IgD-negative memory B cell (primary cell): Measurements from ENCODE around the gene CCL28. TPM values are rescaled to one million over a fixed set of nuclear protein-coding genes. Genes with fewer than 3 reads are reported as not detected.
"Not testable (repeated sequence)": the region's sequence is repeated elsewhere in the genome, so short reads cannot be mapped to it uniquely, and the experiment has no call there.

ENCODE experiments used
- H3K27ac Mint-ChIP-seq, 3 donors: one replicate each; pipeline ENCODE4 v1.8.0; 2020 to 2022; ENCODE audit warnings: mild to moderate bottlenecking in 3 of 3, mixed read lengths in 3 of 3, moderate library complexity in 1 of 3
- H3K27me3 Mint-ChIP-seq: one replicate; pipeline ENCODE4 v1.8.0; 2021; ENCODE audit warnings: mixed read lengths
- H3K36me3 Mint-ChIP-seq: one replicate; pipeline ENCODE4 v1.8.0; 2020; ENCODE audit warnings: mild to moderate bottlenecking, mixed read lengths
- H3K4me1 Mint-ChIP-seq, 3 donors: one replicate each; pipeline ENCODE4 v1.8.0; 2020 to 2022; ENCODE audit warnings: mixed read lengths in 3 of 3, mild to moderate bottlenecking in 1 of 3
- H3K4me3 Mint-ChIP-seq, 4 donors: one replicate each; pipeline ENCODE4 v1.8.0; 2020 to 2022; ENCODE audit warnings: mild to moderate bottlenecking in 4 of 4, mixed read lengths in 4 of 4, moderate library complexity in 3 of 4
- H3K9me3 Mint-ChIP-seq, 3 donors: one replicate each; pipeline ENCODE4 v1.8.0; 2020 to 2021; ENCODE audit warnings: mixed read lengths in 3 of 3, mild to moderate bottlenecking in 1 of 3
- polyA plus RNA-seq: library from polyadenylated mRNA; unstranded; fragments of 300-500 nt; fragmentation: Illumina TruSeq; gene quantifications from one replicate; pipeline ENCODE4 v1.2.3, GENCODE V29; 2021

CCL28 gene
- polyA plus RNA-seq, result 13.1 TPM

- H3K36me3 Mint-ChIP-seq, result no peaks in the 10 kb centered on the region
- no peaks in the 10 kb centered on the region for H3K4me1 Mint-ChIP-seq
- no peak within 1 kb of the TSS for H3K4me3 Mint-ChIP-seq
- H3K27ac Mint-ChIP-seq, result no peak within 1 kb of the TSS
- H3K9me3 Mint-ChIP-seq, result peaks cover 0 to 3% (median 0%) of the 10 kb centered on the region in 3 donors
- H3K27me3 Mint-ChIP-seq, result no peaks in the 10 kb centered on the region
Measured at GRCh38 chr5:43412156-43412555, at the start of gene CCL28. TSS of gene CCL28 (minus strand) at chr5:43412391. CDS start at chr5:43412316, 75 bp downstream.

DNA sequence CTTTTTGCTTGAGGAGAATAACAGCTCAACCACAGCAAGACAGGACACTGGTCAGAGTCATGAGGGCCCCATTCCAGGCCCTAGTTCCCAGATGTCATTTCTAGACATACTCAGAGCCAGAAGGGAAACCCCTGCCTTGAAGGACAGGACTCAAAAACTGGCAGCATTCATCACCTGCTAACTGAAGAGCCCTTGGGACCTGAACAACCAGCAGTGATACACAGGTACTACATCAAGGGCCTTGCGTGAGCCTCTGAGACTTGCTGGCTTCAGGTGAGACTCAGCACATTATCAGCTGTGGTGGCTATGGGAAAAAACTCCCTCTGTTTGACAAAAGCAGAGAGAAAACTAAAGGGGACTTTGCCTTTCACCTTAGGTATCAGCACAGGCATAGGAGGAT, 48.9 kb upstream of the CCL28 start:
- no peak overlapping the region for H3K27ac Mint-ChIP-seq
- no peak overlapping the region for H3K4me3 Mint-ChIP-seq
- no peaks in the 10 kb centered on the region for H3K27me3 Mint-ChIP-seq
- peaks cover 0 to 3% (median 3%) of the 10 kb centered on the region in 3 donors for H3K4me1 Mint-ChIP-seq
- peaks cover 26% of the 10 kb centered on the region for H3K36me3 Mint-ChIP-seq
- peaks cover 0 to 6% (median 1%) of the 10 kb centered on the region in 3 donors for H3K9me3 Mint-ChIP-seq

- Mint-ChIP-seq H3K27ac (no peak overlapping the region), H3K4me1 (peaks cover 0 to 2% (median 0%) of the 10 kb centered on the region in 3 donors), H3K9me3 (peaks cover 0 to 4% (median 2%) of the 10 kb centered on the region in 3 donors), H3K27me3 (no peaks in the 10 kb centered on the region), H3K36me3 (peaks cover 34% of the 10 kb centered on the region), H3K4me3 (no peak overlapping the region)
Measured at GRCh38 chr5:43456556-43456955, 44.4 kb upstream of the CCL28 start.

DNA sequence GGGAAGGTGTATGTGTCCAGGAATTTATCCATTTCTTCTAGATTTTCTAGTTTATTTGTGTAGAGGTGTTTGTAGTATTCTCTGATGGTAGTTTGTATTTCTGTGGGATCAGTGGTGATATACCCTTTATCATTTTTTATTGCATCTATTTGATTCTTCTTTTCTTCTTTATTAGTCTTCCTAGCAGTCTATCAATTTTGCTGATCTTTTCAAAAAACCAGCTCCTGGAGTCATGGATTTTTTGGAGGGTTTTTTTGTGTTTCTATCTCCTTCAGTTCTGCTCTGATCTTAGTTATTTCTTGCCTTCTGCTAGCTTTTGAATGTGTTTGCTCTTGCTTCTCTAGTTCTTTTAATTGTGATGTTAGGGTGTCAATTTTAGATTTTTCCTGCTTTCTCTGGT, 29.4 kb upstream of the CCL28 start:
- not testable (repeated sequence) for H3K27ac Mint-ChIP-seq, H3K4me3 Mint-ChIP-seq, H3K4me1 Mint-ChIP-seq, H3K27me3 Mint-ChIP-seq
- Mint-ChIP-seq H3K36me3 (peaks cover 13% of the 10 kb centered on the region), H3K9me3 (peaks cover 4 to 20% (median 14%) of the 10 kb centered on the region in 3 donors)

- Mint-ChIP-seq H3K27me3 (no peaks in the 10 kb centered on the region), H3K9me3 (peaks cover 3 to 14% (median 12%) of the 10 kb centered on the region in 3 donors), H3K36me3 (no peaks in the 10 kb centered on the region), H3K4me1 (peaks cover 0 to 4% (median 1%) of the 10 kb centered on the region in 3 donors), H3K4me3 (no peak overlapping the region), H3K27ac (no peak overlapping the region)
Measured at GRCh38 chr5:43437062-43437660, 25.0 kb upstream of the CCL28 start.

DNA sequence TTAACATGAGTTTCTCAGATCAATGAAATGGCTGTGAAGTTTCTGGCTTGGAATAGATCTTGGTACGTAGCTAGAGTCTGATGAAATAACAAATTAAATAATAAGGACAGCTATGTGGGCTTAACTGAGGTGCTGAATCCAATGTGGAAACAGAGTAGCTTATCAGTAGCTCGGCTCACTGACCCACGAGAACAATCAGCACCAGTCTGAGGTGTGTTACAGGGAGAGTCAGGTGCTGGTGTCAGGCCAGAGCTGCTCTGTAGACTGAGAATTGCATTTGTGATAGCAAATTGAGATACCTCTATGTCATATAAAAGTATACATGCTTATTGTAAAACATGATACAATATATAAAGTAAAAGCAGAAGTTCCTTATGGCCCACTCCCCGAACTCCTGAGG, 21.2 kb upstream of the CCL28 start:
- peaks cover 3% of the 10 kb centered on the region for H3K36me3 Mint-ChIP-seq
- H3K4me1 Mint-ChIP-seq, result peaks cover 0 to 3% (median 0%) of the 10 kb centered on the region in 3 donors
- H3K9me3 Mint-ChIP-seq, result peaks cover 3 to 8% (median 7%) of the 10 kb centered on the region in 3 donors
- H3K27ac Mint-ChIP-seq, result no peak overlapping the region
- no peak overlapping the region for H3K4me3 Mint-ChIP-seq
- H3K27me3 Mint-ChIP-seq, result no peaks in the 10 kb centered on the region

- H3K27me3 Mint-ChIP-seq, result no peaks in the 10 kb centered on the region
- H3K4me1 Mint-ChIP-seq, result peaks cover 0 to 3% (median 0%) of the 10 kb centered on the region in 3 donors
- no peak overlapping the region for H3K27ac Mint-ChIP-seq
- H3K36me3 Mint-ChIP-seq, result peaks cover 3% of the 10 kb centered on the region
- H3K4me3 Mint-ChIP-seq, result no peak overlapping the region
- H3K9me3 Mint-ChIP-seq, result peaks cover 0 to 5% (median under 1%) of the 10 kb centered on the region in 3 donors
Measured at GRCh38 chr5:43432486-43433375, 20.5 kb upstream of the CCL28 start.

DNA sequence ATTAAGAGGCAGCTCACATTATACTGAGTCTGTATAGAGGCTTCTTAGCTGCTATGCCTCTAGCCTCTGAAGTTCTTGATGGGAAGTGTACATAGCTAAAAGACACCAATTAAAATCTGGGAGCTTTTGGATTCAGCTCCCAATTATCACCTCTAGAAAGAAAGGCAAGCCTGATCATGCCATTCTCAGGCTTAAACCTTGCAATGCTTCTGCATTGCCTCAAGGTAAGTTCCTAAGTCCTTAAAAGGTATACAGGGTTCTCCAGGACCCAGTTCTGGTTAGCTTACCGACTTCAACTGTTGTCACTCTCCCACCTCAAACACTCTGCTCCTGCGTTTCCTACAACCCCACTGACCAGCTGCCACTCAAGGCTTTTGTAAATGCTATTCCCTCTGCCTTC, 17.5 kb upstream of the CCL28 start:
- Mint-ChIP-seq H3K27me3 (peaks cover 1% of the 10 kb centered on the region), H3K36me3 (peaks cover 3% of the 10 kb centered on the region), H3K9me3 (peaks cover 0 to 2% (median 0%) of the 10 kb centered on the region in 3 donors), H3K4me1 (peaks cover 0 to 3% (median 0%) of the 10 kb centered on the region in 3 donors), H3K27ac (peak overlapping the region in 1 of 3 donors; percentile 35), H3K4me3 (no peak overlapping the region)

GRCh38 chr5:43429016-43429415, 16.8 kb upstream of the CCL28 start:
- Mint-ChIP-seq H3K27me3 (peaks cover 1% of the 10 kb centered on the region), H3K4me3 (no peak overlapping the region), H3K36me3 (peaks cover 3% of the 10 kb centered on the region), H3K4me1 (peaks cover 0 to 3% (median 0%) of the 10 kb centered on the region in 3 donors), H3K9me3 (peaks cover 0 to 2% (median 0%) of the 10 kb centered on the region in 3 donors), H3K27ac (peak overlapping the region in 1 of 3 donors; percentile 10)

- no peak overlapping the region for H3K4me3 Mint-ChIP-seq
- H3K4me1 Mint-ChIP-seq, result peaks cover 0 to 2% (median 0%) of the 10 kb centered on the region in 3 donors
- H3K9me3 Mint-ChIP-seq, result peaks cover 0 to 2% (median 0%) of the 10 kb centered on the region in 3 donors
- peaks cover 1% of the 10 kb centered on the region for H3K27me3 Mint-ChIP-seq
- no peak overlapping the region for H3K27ac Mint-ChIP-seq
- H3K36me3 Mint-ChIP-seq, result peaks cover 3% of the 10 kb centered on the region
Measured at GRCh38 chr5:43427306-43427705, 15.1 kb upstream of the CCL28 start.

GRCh38 chr5:43425983-43426382, 13.8 kb upstream of the CCL28 start:
- H3K4me1 Mint-ChIP-seq, result peaks cover 0 to 1% (median 0%) of the 10 kb centered on the region in 3 donors
- H3K4me3 Mint-ChIP-seq, result no peak overlapping the region
- H3K27ac Mint-ChIP-seq, result no peak overlapping the region
- peaks cover under 1% of the 10 kb centered on the region for H3K36me3 Mint-ChIP-seq
- peaks cover 3% of the 10 kb centered on the region for H3K27me3 Mint-ChIP-seq
- H3K9me3 Mint-ChIP-seq, result peaks cover 0 to 2% (median 0%) of the 10 kb centered on the region in 3 donors

GRCh38 chr5:43423086-43423485, 10.9 kb upstream of the CCL28 start:
- not testable (repeated sequence) for H3K27ac Mint-ChIP-seq, H3K4me1 Mint-ChIP-seq, H3K9me3 Mint-ChIP-seq, H3K4me3 Mint-ChIP-seq, H3K27me3 Mint-ChIP-seq, H3K36me3 Mint-ChIP-seq

DNA sequence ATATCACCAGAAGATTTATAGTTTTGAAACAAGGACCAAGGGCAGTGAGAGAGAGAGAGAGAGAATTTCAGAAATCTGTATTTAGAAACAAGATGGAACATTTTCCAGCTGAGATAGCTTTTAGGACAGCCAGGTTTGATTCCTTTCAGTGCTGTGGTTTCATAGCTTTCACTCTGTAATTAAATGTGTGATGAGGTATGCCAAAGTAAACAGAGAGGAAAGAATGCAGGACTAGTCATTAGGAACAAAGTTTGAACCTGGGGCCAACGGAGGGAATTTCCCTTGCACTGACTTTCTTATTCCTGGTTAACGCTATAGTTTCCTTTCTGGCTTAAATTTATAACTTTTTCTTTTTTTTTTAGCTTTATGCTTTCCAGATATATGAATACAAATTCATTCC, 10.0 kb upstream of the CCL28 start:
- Mint-ChIP-seq H3K4me3 (no peak overlapping the region), H3K4me1 (no peaks in the 10 kb centered on the region), H3K27ac (no peak overlapping the region), H3K36me3 (no peaks in the 10 kb centered on the region), H3K27me3 (peaks cover 3% of the 10 kb centered on the region), H3K9me3 (no peaks in the 10 kb centered on the region)

GRCh38 chr5:43421450-43422133, 9.4 kb upstream of the CCL28 start:
- H3K4me3 Mint-ChIP-seq, result no peak overlapping the region
- H3K4me1 Mint-ChIP-seq, result no peaks in the 10 kb centered on the region
- H3K27me3 Mint-ChIP-seq, result peaks cover 1% of the 10 kb centered on the region
- H3K36me3 Mint-ChIP-seq, result no peaks in the 10 kb centered on the region
- no peak overlapping the region for H3K27ac Mint-ChIP-seq
- no peaks in the 10 kb centered on the region for H3K9me3 Mint-ChIP-seq

DNA sequence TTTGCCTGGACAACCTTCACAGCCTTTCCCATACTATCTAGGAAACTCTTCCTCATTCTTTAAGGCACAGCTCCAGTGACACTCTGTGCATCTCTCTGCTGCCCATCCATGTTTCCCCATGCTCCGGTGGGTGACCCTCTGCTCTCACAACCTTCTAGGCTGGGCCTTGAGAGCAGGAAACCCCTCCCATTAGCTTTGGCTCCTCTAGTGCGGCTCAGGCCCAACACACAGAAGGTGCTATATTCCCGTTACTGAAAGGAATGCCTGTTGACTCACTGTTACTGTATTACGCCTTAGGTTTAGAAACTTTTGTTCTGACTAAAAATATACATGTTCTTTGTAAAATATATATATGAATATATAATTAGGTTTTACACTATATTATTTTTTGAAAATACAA, 8.1 kb upstream of the CCL28 start:
- Mint-ChIP-seq H3K36me3 (no peaks in the 10 kb centered on the region), H3K4me1 (no peaks in the 10 kb centered on the region), H3K27me3 (peaks cover 1% of the 10 kb centered on the region), H3K9me3 (no peaks in the 10 kb centered on the region), H3K4me3 (no peak overlapping the region), H3K27ac (no peak overlapping the region)
